K562 (cell line): Measurements from ENCODE around the gene GDF15. TPM values are rescaled to one million over a fixed set of nuclear protein-coding genes. Genes with fewer than 3 reads are reported as not detected.

ENCODE experiments used
- ATAC-seq: fragments of 200-7000 bp; cut with Tn5 transposase; 3 replicates; pipeline ENCODE4 v1.9.1; 2020; ENCODE audit warnings: moderate library complexity
- BruUV-seq: library from RNA; stranded (reverse); fragments of 400-500 nt; replicated peaks from 2 replicates; lab custom pipeline; 2021; lab: Mats Ljungman, UMichigan
- CTCF ChIA-PET: fragments of 300-600 bp; formaldehyde crosslinking; extraction: SDS; loops from one replicate; lab custom pipeline; 2021; ENCODE audit warnings: low intra/inter-chr PET ratio; lab: Yijun Ruan, JAX
- POLR2A ChIA-PET: fragments of 300-600, 350-650 bp; sonication (Branson Sonifier 250); formaldehyde crosslinking; extraction: SDS; loops from one replicate; lab custom pipeline; 2021; ENCODE audit warnings: antibody characterized with exemption, inconsistent platforms; lab: Yijun Ruan, JAX
- DNase-seq, 4 experiments: peaks; one replicate each; pipeline versions ENCODE4 v3.0.0 to v3.0.0-alpha.2; 2011 to 2018; ENCODE audit warnings: low spot score in 3 of 4, mixed read lengths in 3 of 4; ENCODE audit errors: extremely low read depth in 1 of 4
- FAIRE-seq: peaks from 2 replicates; lab custom pipeline; 2011; peaks lifted over from hg19 to GRCh38; lab: Jason Lieb, UNC
- H2AFZ ChIP-seq: 2 replicates; pipeline ENCODE4 v1.6.0; 2011; ENCODE audit warnings: low read depth, low read length, control low read depth, inconsistent platforms
- H3K27ac ChIP-seq: fragments of 200-600 bp; 3 replicates; pipeline ENCODE4 v1.8.0; 2011; ENCODE audit warnings: low read depth, mild to moderate bottlenecking, control low read depth, inconsistent platforms, low read length, moderate library complexity, mixed read lengths; ENCODE audit errors: extremely low read depth
- H3K27me3 ChIP-seq, 2 experiments: fragments of 300-600 bp in 1 of 2; 2 replicates in 1 of 2; 3 replicates in 1 of 2; pipeline versions ENCODE4 v1.6.0 to v1.8.0; 2011; ENCODE audit warnings: inconsistent platforms in 2 of 2, low read length in 2 of 2, mild to moderate bottlenecking in 1 of 2, mixed read lengths in 1 of 2, moderate library complexity in 1 of 2; ENCODE audit not compliant: control insufficient read depth in 2 of 2, insufficient read depth in 2 of 2
- H3K36me3 ChIP-seq: fragments of 300-600 bp; 3 replicates; pipeline ENCODE4 v1.8.0; 2011; ENCODE audit warnings: mild to moderate bottlenecking, low read length, inconsistent platforms; ENCODE audit not compliant: control insufficient read depth, insufficient read depth
- H3K4me1 ChIP-seq, 2 experiments: fragments of 200-600 bp in 1 of 2; replicated peaks in 1 of 2; 2 replicates in 1 of 2; 3 replicates in 1 of 2; pipeline versions ENCODE4 v1.5.1 to v1.8.0; 2011; ENCODE audit warnings: inconsistent platforms in 2 of 2, low read length in 2 of 2, mild to moderate bottlenecking in 1 of 2, mixed read lengths in 1 of 2, moderate library complexity in 1 of 2; ENCODE audit not compliant: control insufficient read depth in 2 of 2, insufficient read depth in 2 of 2
- H3K4me2 ChIP-seq: 2 replicates; pipeline ENCODE4 v1.6.1; 2011; ENCODE audit warnings: low read length, control low read depth, inconsistent platforms, mixed read lengths; ENCODE audit not compliant: insufficient read depth
- H3K4me3 ChIP-seq: fragments of 200-600 bp; sonication (generic), shearing (Covaris generic); 2 replicates; pipeline ENCODE4 v1.5.1; 2016; ENCODE audit warnings: control low read depth, inconsistent platforms
- H3K79me2 ChIP-seq: fragments of 200-600 bp; 3 replicates; pipeline ENCODE4 v1.8.0; 2011; ENCODE audit warnings: low read length, inconsistent platforms; ENCODE audit not compliant: control insufficient read depth, insufficient read depth
- H3K9ac ChIP-seq, 2 experiments: 2 replicates each; pipeline versions ENCODE4 v1.6.0 to v1.6.1; 2011; ENCODE audit warnings: low read depth in 2 of 2, low read length in 2 of 2, control low read depth in 1 of 2, inconsistent platforms in 1 of 2, mild to moderate bottlenecking in 1 of 2, mixed read lengths in 1 of 2; ENCODE audit not compliant: insufficient read depth in 1 of 2
- H3K9me1 ChIP-seq: one replicate; pipeline ENCODE4 v1.6.0; 2011; ENCODE audit warnings: inconsistent platforms, mild to moderate bottlenecking, low read length, moderate library complexity; ENCODE audit not compliant: control insufficient read depth, insufficient read depth
- H3K9me3 ChIP-seq: replicated peaks from 2 replicates; pipeline ENCODE4 v1.5.1; 2011; ENCODE audit warnings: low read depth, low read length, inconsistent platforms; ENCODE audit not compliant: control insufficient read depth, insufficient read depth
- H4K20me1 ChIP-seq: replicated peaks from 2 replicates; pipeline ENCODE4 v1.6.1; 2011; ENCODE audit warnings: low read length, inconsistent platforms, mixed read lengths; ENCODE audit not compliant: control insufficient read depth, insufficient read depth
- BRD9 ChIP-seq: fragments of 450-650 bp; IDR thresholded peaks from 2 replicates; pipeline ENCODE4 v1.6.1; 2018; ENCODE audit warnings: low read depth; ENCODE audit not compliant: partially characterized antibody
- FIP1L1 ChIP-seq: fragments of 200-400 bp; formaldehyde crosslinking; IDR thresholded peaks from 2 replicates; pipeline ENCODE4 v1.6.1; 2018; ENCODE audit warnings: mild to moderate bottlenecking, low read depth, low read length; ENCODE audit not compliant: poor library complexity, severe bottlenecking
- FOXA3 ChIP-seq, 2 experiments: fragments of 450-650 bp in 1 of 2; sonication (generic) in 1 of 2; formaldehyde crosslinking; IDR thresholded peaks in 1 of 2; conservative IDR thresholded peaks in 1 of 2; 2 replicates each; pipeline versions ENCODE4 v1.4.0 to v1.8.0; 2020 to 2022; ENCODE audit warnings: mild to moderate bottlenecking in 2 of 2, missing genetic modification reagents in 1 of 2
- HMG20B ChIP-seq: fragments of 250-450 bp; sonication (Bioruptor Pico); IDR thresholded peaks from 2 replicates; pipeline ENCODE4 v1.5.0; 2021; ENCODE audit warnings: mild to moderate bottlenecking
- NR0B1 ChIP-seq: fragments of 450-650 bp; IDR thresholded peaks from one replicate; pipeline ENCODE4 v1.6.1; 2018; ENCODE audit warnings: mild to moderate bottlenecking, moderate library complexity; ENCODE audit not compliant: partially characterized antibody
- RNF2 ChIP-seq: sonication (generic); IDR thresholded peaks from 2 replicates; pipeline ENCODE4 v1.6.1; 2016
- UBTF ChIP-seq, 2 experiments: IDR thresholded peaks; 2 replicates each; pipeline ENCODE4 v1.6.1; 2012; ENCODE audit warnings: improper control_type of control experiment in 2 of 2, low read depth in 2 of 2, low read length in 2 of 2, borderline replicate concordance in 1 of 2
- ZBTB49 ChIP-seq: sonication (generic); formaldehyde crosslinking; IDR thresholded peaks from 2 replicates; pipeline ENCODE4 v1.8.0; 2022; ENCODE audit warnings: missing genetic modification reagents, mild to moderate bottlenecking, borderline replicate concordance
- ZFP1 ChIP-seq: fragments of 450-650 bp; formaldehyde crosslinking; IDR thresholded peaks from 2 replicates; pipeline ENCODE4 v1.4.0; 2020; ENCODE audit warnings: mild to moderate bottlenecking, mixed read lengths
- ZNF184 ChIP-seq: sonication (generic); formaldehyde crosslinking; IDR thresholded peaks from 2 replicates; pipeline ENCODE4 v1.5.0; 2020; ENCODE audit warnings: missing genetic modification reagents
- ZNF696 ChIP-seq: fragments of 250-450 bp; sonication (Bioruptor Pico); conservative IDR thresholded peaks from 2 replicates; pipeline ENCODE4 v1.4.0; 2020; ENCODE audit warnings: mild to moderate bottlenecking, moderate library complexity
- WGBS: fragments of 100-300 bp; shearing (Covaris generic); methylation state at CpG from one replicate; pipeline ENCODE4 v1.1.6; 2016; ENCODE audit warnings: low coverage, mixed read lengths; ENCODE audit not compliant: insufficient coverage; ENCODE audit errors: missing lambda C conversion rate; 5-methylcytosine and 5-hydroxymethylcytosine counted together
- in situ Hi-C: fragments of 300-500 bp; cut with MboI; formaldehyde crosslinking; loops from 4 replicates; pipeline ENCODE4 v1.15.0; 2018; ENCODE audit warnings: inconsistent platforms, mixed read lengths
- intact Hi-C: fragments of 100-400 bp; cut with micrococcal nuclease; formaldehyde crosslinking; loops from 2 replicates; pipeline ENCODE4 v1.14.2; 2022
- polyA plus RNA-seq, 8 experiments: library from polyadenylated mRNA; depleted of rRNA in 4 of 8; stranded (reverse) in 5 of 8; unstranded in 3 of 8; fragments of >200 nt; fragmentation: Nextera tagmentation in 2 of 8; fragmentation: Illumina TruSeq in 1 of 8; extraction: Ambion mirVana in 2 of 8; extraction: Trizol in 1 of 8; gene quantifications; 2 replicates each; pipeline versions ENCODE4 v1.2.1 to v1.2.3, GENCODE V29; 2011 to 2014; ENCODE audit warnings: inconsistent platforms in 1 of 8, missing spikeins in 1 of 8
- total RNA-seq, 7 experiments: library from RNA; depleted of rRNA in 6 of 7; stranded (reverse); fragments of >200 nt in 6 of 7; fragmentation: Illumina TruSeq in 2 of 7; extraction: Trizol in 2 of 7; gene quantifications; 2 replicates each; pipeline versions ENCODE4 v1.2.1 to v1.2.3, GENCODE V29; 2011 to 2021; ENCODE audit warnings: low replicate concordance in 1 of 7
- TF ChIP-seq, protein P1 (sequence below): IDR thresholded peaks from 2 replicates; pipeline ENCODE4 v1.6.1; 2012; ENCODE audit warnings: low read depth, low read length, improper control_type of control experiment, borderline replicate concordance

GDF15 gene
- total and polyA plus RNA-seq, 9 of the 15 experiments (the other 6 are each of a cell fraction or from before 2014, with no cell fraction given) = 2.3 to 82.4 (median 12.5) TPM

GRCh38 chr19:18433735-18434398, 47.9 kb downstream of the GDF15 start:
- DNase-seq (peak; percentile 57 to 79 (median 62)), ATAC-seq (no peak), FAIRE-seq (peak; percentile 78)
- Histone ChIP-seq H3K4me1 (peaks cover 45 to 97% of the 10 kb centered on the region in 2 experiments), H4K20me1 (peaks cover 9% of the 10 kb centered on the region), H3K9me1 (no peaks in the 10 kb centered on the region), H2AFZ (no peak overlapping the region), H3K79me2 (peaks cover 73% of the 10 kb centered on the region), H3K36me3 (peaks cover 63% of the 10 kb centered on the region), H3K4me3 (peak overlapping the region; percentile 24), H3K9ac (peak overlapping the region in 1 of 2 experiments; percentile 85; a peak in 2 of 4 replicates), H3K9me3 (no peaks in the 10 kb centered on the region), H3K27me3 (no peaks in the 10 kb centered on the region), H3K27ac (peak overlapping the region; percentile 67; the same call in 2 of the 3 replicates), H3K4me2 (peak overlapping the region; percentile 32; the same call in 1 of the 2 replicates)
- WGBS = 12% methylated on average over 19 of the region's 60 CpGs
- POLR2A ChIA-PET = interaction anchor here (0.5 to 1.2 kb wide), 4 partner anchors 8 to 154 kb away, joined by 3 read pairs; no protein-coding TSS in a partner anchor
- in situ Hi-C loops = no loop called here
- intact Hi-C loops = no loop called here
- TSS peak; percentile 62 for BruUV-seq
- CTCF ChIA-PET = interaction anchor here (0.7 kb wide), 1 partner anchor 31 kb away, joined by 3 read pairs; no protein-coding TSS in a partner anchor
- TF ChIP-seq HMG20B (0 out of 2 replicates have a peak, but pooled peaks have one; percentile 75), ZNF184 (no peak), BRD9 (no peak), RNF2 (no peak), FIP1L1 (peak; percentile 36), FOXA3 (CRISPR knock-in tag; conservative IDR thresholded peaks at IDR 0.05 in 1 of 2, IDR thresholded peaks at IDR 0.05 in 1 of 2) (no peak), ZFP1 (CRISPR knock-in tag) (no peak; the same call in 1 of the 2 replicates), UBTF (IDR thresholded peaks at IDR 0.05; ENCODE audit: borderline replicate concordance in 1 of 2, low read depth in 2 of 2, low read length in 2 of 2) (no peak), NR0B1 (no peak), ZBTB49 (CRISPR knock-in tag) (no peak), ZNF696 (CRISPR knock-in tag) (no peak)
- TF ChIP-seq, protein P1, sequence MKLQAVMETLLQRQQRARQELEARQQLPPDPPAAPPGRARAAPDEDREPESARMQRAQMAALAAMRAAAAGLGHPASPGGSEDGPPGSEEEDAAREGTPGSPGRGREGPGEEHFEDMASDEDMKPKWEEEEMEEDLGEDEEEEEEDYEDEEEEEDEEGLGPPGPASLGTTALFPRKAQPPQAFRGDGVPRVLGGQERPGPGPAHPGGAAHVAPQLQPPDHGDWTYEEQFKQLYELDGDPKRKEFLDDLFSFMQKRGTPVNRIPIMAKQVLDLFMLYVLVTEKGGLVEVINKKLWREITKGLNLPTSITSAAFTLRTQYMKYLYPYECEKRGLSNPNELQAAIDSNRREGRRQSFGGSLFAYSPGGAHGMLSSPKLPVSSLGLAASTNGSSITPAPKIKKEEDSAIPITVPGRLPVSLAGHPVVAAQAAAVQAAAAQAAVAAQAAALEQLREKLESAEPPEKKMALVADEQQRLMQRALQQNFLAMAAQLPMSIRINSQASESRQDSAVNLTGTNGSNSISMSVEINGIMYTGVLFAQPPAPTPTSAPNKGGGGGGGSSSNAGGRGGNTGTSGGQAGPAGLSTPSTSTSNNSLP = no peak
